Measurements from ENCODE around the gene PRRT1.

Gene PRRT1

DNA sequence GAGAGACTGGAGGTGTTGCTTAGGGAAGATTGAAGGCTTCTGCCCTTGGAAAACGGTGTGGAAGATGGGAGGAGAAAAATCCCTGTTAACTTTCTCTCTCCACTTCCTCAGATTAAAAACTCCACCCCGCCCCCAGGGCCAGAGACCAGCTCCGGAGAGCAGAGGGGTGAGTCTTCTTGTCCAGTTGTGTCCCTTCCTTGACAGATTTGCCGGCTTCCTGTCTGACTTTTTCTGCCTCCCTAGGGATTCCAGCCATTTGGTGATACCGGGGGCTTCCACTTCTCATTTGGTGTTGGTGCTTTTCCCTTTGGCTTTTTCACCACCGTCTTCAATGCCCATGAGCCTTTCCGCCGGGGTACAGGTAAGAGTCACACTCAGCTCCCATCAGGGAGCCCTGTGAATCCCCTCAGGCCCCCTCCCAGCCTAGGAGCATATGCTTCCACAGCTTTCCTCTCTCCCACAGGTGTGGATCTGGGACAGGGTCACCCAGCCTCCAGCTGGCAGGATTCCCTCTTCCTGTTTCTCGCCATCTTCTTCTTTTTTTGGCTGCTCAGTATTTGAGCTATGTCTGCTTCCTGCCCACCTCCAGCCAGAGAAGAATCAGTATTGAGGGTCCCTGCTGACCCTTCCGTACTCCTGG lies 28.1 kb upstream of the PRRT1 start:
- no peak for TF ChIP-seq TCF12 (IDR thresholded peaks at IDR 0.05; ENCODE audit: low read depth)
- no peak for TF ChIP-seq TAF1 (IDR thresholded peaks at IDR 0.05; ENCODE audit: low read depth)
- no peak for TF ChIP-seq RAD21 (IDR thresholded peaks at IDR 0.05; ENCODE audit: low read depth)
- no peak for TF ChIP-seq ZBTB7A (IDR thresholded peaks at IDR 0.05; ENCODE audit: low read depth)
- no peak for TF ChIP-seq TEAD4 (IDR thresholded peaks at IDR 0.05)
- TF ChIP-seq NFIC (IDR thresholded peaks at IDR 0.05), result no peak
- TF ChIP-seq, protein P1, sequence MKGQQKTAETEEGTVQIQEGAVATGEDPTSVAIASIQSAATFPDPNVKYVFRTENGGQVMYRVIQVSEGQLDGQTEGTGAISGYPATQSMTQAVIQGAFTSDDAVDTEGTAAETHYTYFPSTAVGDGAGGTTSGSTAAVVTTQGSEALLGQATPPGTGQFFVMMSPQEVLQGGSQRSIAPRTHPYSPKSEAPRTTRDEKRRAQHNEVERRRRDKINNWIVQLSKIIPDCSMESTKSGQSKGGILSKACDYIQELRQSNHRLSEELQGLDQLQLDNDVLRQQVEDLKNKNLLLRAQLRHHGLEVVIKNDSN (IDR thresholded peaks at IDR 0.05), result no peak

DNA sequence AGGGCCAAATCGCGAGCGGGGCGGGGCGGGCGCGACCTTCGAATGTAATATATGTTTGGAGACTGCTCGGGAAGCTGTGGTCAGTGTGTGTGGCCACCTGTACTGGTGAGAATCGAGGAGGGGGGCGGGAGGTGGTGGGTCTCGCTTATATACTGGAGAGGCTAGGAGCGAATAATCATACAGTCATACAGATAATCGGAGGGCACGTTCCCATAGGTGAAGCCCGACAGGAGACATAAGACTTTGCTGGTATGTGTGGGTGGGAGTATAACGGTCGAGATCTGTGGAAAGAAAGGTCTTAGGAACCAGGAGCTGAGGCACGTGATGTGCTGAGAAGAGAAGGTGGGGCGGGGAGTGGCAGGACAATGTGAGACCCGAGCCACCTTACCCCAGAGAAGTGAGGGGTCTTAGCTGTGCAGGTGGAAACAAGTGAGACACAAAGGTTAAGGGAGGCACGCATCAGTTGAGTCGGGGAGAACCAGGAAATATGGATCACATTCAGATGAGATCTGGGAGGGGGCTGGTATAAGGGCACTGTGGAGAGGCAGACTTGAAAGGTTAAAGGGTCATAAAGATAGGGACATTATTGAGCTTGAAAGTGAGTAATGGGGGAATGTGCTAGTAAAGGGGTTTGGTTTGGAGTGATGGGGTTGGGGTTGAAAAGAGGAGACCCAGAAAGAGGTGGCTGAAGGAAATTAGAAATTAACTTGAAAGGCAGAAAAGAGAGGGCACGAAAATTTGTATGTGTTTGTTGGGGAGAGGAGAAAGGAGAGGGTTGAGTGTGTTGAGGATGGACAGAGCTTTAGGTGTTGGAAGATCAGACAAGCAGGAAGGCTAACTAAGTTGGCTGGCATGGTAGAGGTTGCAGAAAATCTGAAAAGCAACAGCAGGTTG lies 27.1 kb upstream of the PRRT1 start:
- TF ChIP-seq TCF12 (IDR thresholded peaks at IDR 0.05; ENCODE audit: low read depth) (no peak), TEAD4 (IDR thresholded peaks at IDR 0.05) (no peak), CREB1 (IDR thresholded peaks at IDR 0.05; ENCODE audit: low read depth) (no peak), YY1 (IDR thresholded peaks at IDR 0.05; ENCODE audit: low read depth) (no peak), NFIC (IDR thresholded peaks at IDR 0.05) (no peak), CEBPB (IDR thresholded peaks at IDR 0.05) (no peak), RAD21 (IDR thresholded peaks at IDR 0.05; ENCODE audit: low read depth) (no peak), EGR1 (IDR thresholded peaks at IDR 0.05) (no peak), EP300 (IDR thresholded peaks at IDR 0.05; ENCODE audit: borderline replicate concordance) (no peak), FOXM1 (IDR thresholded peaks at IDR 0.05; ENCODE audit: borderline replicate concordance, low read depth) (no peak), ZBTB7A (IDR thresholded peaks at IDR 0.05; ENCODE audit: low read depth) (no peak), TAF1 (IDR thresholded peaks at IDR 0.05; ENCODE audit: low read depth) (0 out of 2 replicates have a peak, but pooled peaks have one; percentile 2)
- TF ChIP-seq, protein P2, sequence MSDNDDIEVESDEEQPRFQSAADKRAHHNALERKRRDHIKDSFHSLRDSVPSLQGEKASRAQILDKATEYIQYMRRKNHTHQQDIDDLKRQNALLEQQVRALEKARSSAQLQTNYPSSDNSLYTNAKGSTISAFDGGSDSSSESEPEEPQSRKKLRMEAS (IDR thresholded peaks at IDR 0.05), result no peak
- TF ChIP-seq, protein P1 (IDR thresholded peaks at IDR 0.05), result peak; percentile 77
- TF ChIP-seq, protein P3, sequence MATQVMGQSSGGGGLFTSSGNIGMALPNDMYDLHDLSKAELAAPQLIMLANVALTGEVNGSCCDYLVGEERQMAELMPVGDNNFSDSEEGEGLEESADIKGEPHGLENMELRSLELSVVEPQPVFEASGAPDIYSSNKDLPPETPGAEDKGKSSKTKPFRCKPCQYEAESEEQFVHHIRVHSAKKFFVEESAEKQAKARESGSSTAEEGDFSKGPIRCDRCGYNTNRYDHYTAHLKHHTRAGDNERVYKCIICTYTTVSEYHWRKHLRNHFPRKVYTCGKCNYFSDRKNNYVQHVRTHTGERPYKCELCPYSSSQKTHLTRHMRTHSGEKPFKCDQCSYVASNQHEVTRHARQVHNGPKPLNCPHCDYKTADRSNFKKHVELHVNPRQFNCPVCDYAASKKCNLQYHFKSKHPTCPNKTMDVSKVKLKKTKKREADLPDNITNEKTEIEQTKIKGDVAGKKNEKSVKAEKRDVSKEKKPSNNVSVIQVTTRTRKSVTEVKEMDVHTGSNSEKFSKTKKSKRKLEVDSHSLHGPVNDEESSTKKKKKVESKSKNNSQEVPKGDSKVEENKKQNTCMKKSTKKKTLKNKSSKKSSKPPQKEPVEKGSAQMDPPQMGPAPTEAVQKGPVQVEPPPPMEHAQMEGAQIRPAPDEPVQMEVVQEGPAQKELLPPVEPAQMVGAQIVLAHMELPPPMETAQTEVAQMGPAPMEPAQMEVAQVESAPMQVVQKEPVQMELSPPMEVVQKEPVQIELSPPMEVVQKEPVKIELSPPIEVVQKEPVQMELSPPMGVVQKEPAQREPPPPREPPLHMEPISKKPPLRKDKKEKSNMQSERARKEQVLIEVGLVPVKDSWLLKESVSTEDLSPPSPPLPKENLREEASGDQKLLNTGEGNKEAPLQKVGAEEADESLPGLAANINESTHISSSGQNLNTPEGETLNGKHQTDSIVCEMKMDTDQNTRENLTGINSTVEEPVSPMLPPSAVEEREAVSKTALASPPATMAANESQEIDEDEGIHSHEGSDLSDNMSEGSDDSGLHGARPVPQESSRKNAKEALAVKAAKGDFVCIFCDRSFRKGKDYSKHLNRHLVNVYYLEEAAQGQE (IDR thresholded peaks at IDR 0.05; ENCODE audit: low read depth), result no peak

DNA sequence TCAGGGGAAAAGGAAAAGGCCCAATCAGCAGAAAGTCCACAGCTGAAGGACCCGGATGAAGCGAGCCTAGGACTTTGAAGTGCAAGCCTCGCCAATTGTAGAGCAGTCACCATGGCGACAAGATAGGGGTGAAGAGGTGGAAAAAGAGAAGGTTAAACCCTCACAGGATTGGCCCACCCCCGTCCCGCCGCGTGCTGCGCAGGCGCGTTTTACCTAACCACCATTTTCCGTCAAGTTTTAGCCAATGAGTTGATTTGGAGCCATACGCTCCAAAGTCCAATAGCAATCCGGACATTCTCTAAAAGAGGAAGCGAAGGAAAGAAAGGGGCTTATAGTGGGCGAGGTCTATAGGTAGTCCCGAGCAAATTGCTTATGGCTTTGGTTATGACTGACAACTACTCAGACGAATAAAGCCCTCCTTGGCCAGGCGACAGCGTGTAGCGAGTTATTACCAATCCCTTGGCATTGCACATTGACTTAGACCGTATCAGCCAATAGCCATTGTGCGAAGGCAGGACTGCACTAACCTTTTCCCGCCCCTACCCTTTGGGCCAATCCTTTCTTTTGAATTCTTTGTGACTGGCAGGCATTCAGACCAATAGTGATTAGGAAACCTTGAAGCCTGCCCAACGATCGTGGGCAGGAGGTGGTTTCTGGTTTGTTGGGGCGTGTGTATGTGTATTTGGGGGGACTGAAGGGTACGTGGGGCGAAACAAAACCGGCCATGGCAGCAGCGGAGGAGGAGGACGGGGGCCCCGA lies 26.2 kb upstream of the PRRT1 start, which contains the start of gene RNF5:
TSS of gene RNF5 (plus strand) at position 618 of the 759 bp plus-strand sequence. CDS start at position 725, 107 bp downstream.
- TF ChIP-seq, protein P1 (IDR thresholded peaks at IDR 0.05), result no peak
- TF ChIP-seq FOXM1 (IDR thresholded peaks at IDR 0.05; ENCODE audit: borderline replicate concordance, low read depth) (no peak), CREB1 (IDR thresholded peaks at IDR 0.05; ENCODE audit: low read depth) (peak; percentile 72), ZBTB7A (IDR thresholded peaks at IDR 0.05; ENCODE audit: low read depth) (no peak), CEBPB (IDR thresholded peaks at IDR 0.05) (no peak), EGR1 (IDR thresholded peaks at IDR 0.05) (no peak), YY1 (IDR thresholded peaks at IDR 0.05; ENCODE audit: low read depth) (peak; percentile 18), NFIC (IDR thresholded peaks at IDR 0.05) (no peak), TAF1 (IDR thresholded peaks at IDR 0.05; ENCODE audit: low read depth) (no peak), RAD21 (IDR thresholded peaks at IDR 0.05; ENCODE audit: low read depth) (no peak), TEAD4 (IDR thresholded peaks at IDR 0.05) (no peak), EP300 (IDR thresholded peaks at IDR 0.05; ENCODE audit: borderline replicate concordance) (no peak), TCF12 (IDR thresholded peaks at IDR 0.05; ENCODE audit: low read depth) (no peak)
- TF ChIP-seq, protein P3 (IDR thresholded peaks at IDR 0.05; ENCODE audit: low read depth), result no peak
- TF ChIP-seq, protein P2 (IDR thresholded peaks at IDR 0.05), result peak; percentile 57; the same call in 1 of the 2 replicates

DNA sequence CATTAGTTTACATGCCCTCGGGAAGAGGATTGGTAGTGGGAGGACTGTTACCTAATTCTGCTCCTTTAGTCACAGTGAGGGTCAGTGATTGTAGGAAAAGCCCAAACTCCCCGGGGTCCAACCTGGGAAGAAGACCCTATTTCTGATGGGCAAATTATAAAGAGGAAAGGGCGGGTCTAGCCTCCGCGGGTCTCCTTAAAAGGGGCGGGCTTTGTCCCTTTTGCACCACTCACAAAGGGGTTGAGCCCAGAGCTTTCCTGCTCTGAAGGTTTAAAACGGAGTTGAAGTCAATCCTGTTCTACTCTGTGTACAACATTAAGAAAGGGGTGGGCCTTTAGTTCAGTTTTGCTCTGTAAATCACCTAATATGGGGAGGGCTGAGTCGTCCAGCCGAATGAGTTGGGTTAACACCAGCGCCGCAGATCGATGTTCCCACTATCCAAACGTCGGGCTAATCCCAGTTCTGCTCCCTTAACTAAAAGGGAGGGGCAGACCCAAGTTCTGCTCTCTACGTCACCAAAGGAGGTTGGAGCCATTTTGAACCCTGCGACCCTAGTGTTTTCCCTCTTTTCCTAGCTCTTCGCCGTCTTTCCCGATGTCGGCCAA lies 25.5 kb upstream of the PRRT1 start:
- TF ChIP-seq, protein P2 (IDR thresholded peaks at IDR 0.05), result no peak; the same call in 1 of the 2 replicates
- TF ChIP-seq TAF1 (IDR thresholded peaks at IDR 0.05; ENCODE audit: low read depth) (peak; percentile 56), YY1 (IDR thresholded peaks at IDR 0.05; ENCODE audit: low read depth) (peak; percentile 76), TCF12 (IDR thresholded peaks at IDR 0.05; ENCODE audit: low read depth) (peak; percentile 15; the same call in 1 of the 2 replicates), NFIC (IDR thresholded peaks at IDR 0.05) (no peak), CREB1 (IDR thresholded peaks at IDR 0.05; ENCODE audit: low read depth) (peak; percentile 55; the same call in 1 of the 2 replicates)
